MCF 10A (cell line): ENCODE results near the gene PDE6H. TPM values are rescaled to one million over a fixed set of nuclear protein-coding genes. Genes with fewer than 3 reads are reported as not detected.

Source experiments
- BruUV-seq: library from RNA; stranded (reverse); fragments of 400-500 nt; replicated peaks from 2 replicates; lab custom pipeline; 2021; lab: Mats Ljungman, UMichigan
- CTCF ChIA-PET: fragments of 300-600 bp; sonication (Branson Sonifier 250); formaldehyde crosslinking; extraction: SDS; loops from one replicate; lab custom pipeline; 2021; ENCODE audit warnings: antibody characterized with exemption, inconsistent platforms; lab: Yijun Ruan, JAX
- POLR2A ChIA-PET: fragments of 300-600, 350-650 bp; sonication (Branson Sonifier 250); formaldehyde crosslinking; extraction: SDS; loops from one replicate; lab custom pipeline; 2020; ENCODE audit warnings: antibody characterized with exemption, inconsistent platforms; lab: Yijun Ruan, JAX
- DNase-seq: peaks from one replicate; pipeline ENCODE4 v3.0.0-alpha.2; 2018; ENCODE audit not compliant: unreplicated experiment
- H3K27ac Mint-ChIP-seq: one replicate; pipeline ENCODE4 v1.8.0; 2022; ENCODE audit warnings: mild to moderate bottlenecking, low read depth, mixed read lengths; ENCODE audit not compliant: unreplicated experiment
- H3K27me3 Mint-ChIP-seq: one replicate; pipeline ENCODE4 v1.8.0; 2022; ENCODE audit warnings: mixed read lengths; ENCODE audit not compliant: insufficient read depth, unreplicated experiment
- H3K36me3 Mint-ChIP-seq: one replicate; pipeline ENCODE4 v1.8.0; 2022; ENCODE audit warnings: mild to moderate bottlenecking, moderate library complexity, mixed read lengths; ENCODE audit not compliant: insufficient read depth, unreplicated experiment
- H3K4me1 Mint-ChIP-seq: one replicate; pipeline ENCODE4 v1.8.0; 2022; ENCODE audit warnings: mixed read lengths; ENCODE audit not compliant: insufficient read depth, unreplicated experiment
- H3K4me3 Mint-ChIP-seq: one replicate; pipeline ENCODE4 v1.8.0; 2022; ENCODE audit warnings: mild to moderate bottlenecking, moderate library complexity, mixed read lengths; ENCODE audit not compliant: unreplicated experiment
- H3K9me3 Mint-ChIP-seq: one replicate; pipeline ENCODE4 v1.8.0; 2022; ENCODE audit warnings: mixed read lengths; ENCODE audit not compliant: unreplicated experiment
- CTCF ChIP-seq: fragments of 200-600 bp; IDR thresholded peaks from one replicate; pipeline ENCODE4 v1.8.0; 2022; ENCODE audit warnings: antibody characterized with exemption, mild to moderate bottlenecking; ENCODE audit not compliant: unreplicated experiment
- intact Hi-C: fragments of 100-400 bp; cut with micrococcal nuclease; formaldehyde crosslinking; loops from 2 replicates; pipeline ENCODE4 v1.14.1; 2022
- total RNA-seq: library from RNA; stranded (reverse); gene quantifications from 2 replicates; pipeline ENCODE4 v1.2.3, GENCODE V29; 2022

The PDE6H gene
- total RNA-seq, 1 experiment from 2014 or later, result not detected

- no TSS peak for BruUV-seq
- no peak overlapping the region for H3K4me3 Mint-ChIP-seq
- no peaks in the 10 kb centered on the region for H3K36me3 Mint-ChIP-seq
- TF ChIP-seq CTCF, result no peak
- H3K27ac Mint-ChIP-seq, result no peak overlapping the region
- no peaks in the 10 kb centered on the region for H3K4me1 Mint-ChIP-seq
- H3K9me3 Mint-ChIP-seq, result no peaks in the 10 kb centered on the region
- ChIA-PET POLR2A (interaction anchor here (0.6 kb wide), 1 partner anchor 1526 kb away, joined by 3 read pairs; no protein-coding TSS in a partner anchor), CTCF (interaction anchor here (0.5 to 2.0 kb wide), 2 partner anchors 44 to 130 kb away, joined by 3 to 5 read pairs; no protein-coding TSS in a partner anchor)
- H3K27me3 Mint-ChIP-seq, result no peaks in the 10 kb centered on the region
- no peak for DNase-seq
- intact Hi-C loops, result no loop called here
These were observed 2.6 kb downstream of the PDE6H start for GRCh38 chr12:14975457-14975856.

GRCh38 chr12:14976658-14977057 is 3.8 kb downstream of the PDE6H start:
- Mint-ChIP-seq H3K27me3 (no peaks in the 10 kb centered on the region), H3K4me3 (no peak overlapping the region), H3K27ac (no peak overlapping the region), H3K36me3 (no peaks in the 10 kb centered on the region), H3K4me1 (no peaks in the 10 kb centered on the region), H3K9me3 (no peaks in the 10 kb centered on the region)
- intact Hi-C loops, result no loop called here
- POLR2A ChIA-PET, result no interaction called here
- CTCF ChIA-PET, result interaction anchor here (0.5 to 2.0 kb wide), 2 partner anchors 131 to 621 kb away, joined by 3 to 5 read pairs; no protein-coding TSS in a partner anchor
- TF ChIP-seq CTCF, result no peak
- no TSS peak for BruUV-seq
- DNase-seq, result no peak

GRCh38 chr12:14979468-14979867 is 6.6 kb downstream of the PDE6H start:
- CTCF ChIA-PET, result no interaction called here
- Mint-ChIP-seq H3K4me3 (no peak overlapping the region), H3K4me1 (no peaks in the 10 kb centered on the region), H3K27ac (no peak overlapping the region), H3K9me3 (no peaks in the 10 kb centered on the region), H3K27me3 (no peaks in the 10 kb centered on the region), H3K36me3 (no peaks in the 10 kb centered on the region)
- DNase-seq, result no peak
- no TSS peak for BruUV-seq
- intact Hi-C loops, result no loop called here
- TF ChIP-seq CTCF, result no peak
- POLR2A ChIA-PET, result interaction anchor here (0.9 kb wide), 1 partner anchor 18 kb away, joined by 3 read pairs; no protein-coding TSS in a partner anchor

GRCh38 chr12:14981049-14981448 is 8.2 kb downstream of the PDE6H start:
- no peaks in the 10 kb centered on the region for H3K4me1 Mint-ChIP-seq
- intact Hi-C loops, result no loop called here
- no peaks in the 10 kb centered on the region for H3K9me3 Mint-ChIP-seq
- CTCF ChIA-PET, result interaction anchor here (1.0 kb wide), 1 partner anchor 30 kb away, joined by 3 read pairs; no protein-coding TSS in a partner anchor
- POLR2A ChIA-PET, result no interaction called here
- no TSS peak for BruUV-seq
- H3K27ac Mint-ChIP-seq, result no peak overlapping the region
- H3K4me3 Mint-ChIP-seq, result no peak overlapping the region
- H3K27me3 Mint-ChIP-seq, result no peaks in the 10 kb centered on the region
- no peak for DNase-seq
- no peak for TF ChIP-seq CTCF
- no peaks in the 10 kb centered on the region for H3K36me3 Mint-ChIP-seq
